GM18499 (cell line): Measurements from ENCODE around the gene SLC39A12.

Experiments used
- ATAC-seq: cut with Tn5 transposase; IDR thresholded peaks from one replicate; pipeline ENCODE4 v1.9.1; 2021; ENCODE audit warnings: moderate number of reproducible peaks; ENCODE audit not compliant: insufficient read depth, unreplicated experiment

The SLC39A12 gene

DNA sequence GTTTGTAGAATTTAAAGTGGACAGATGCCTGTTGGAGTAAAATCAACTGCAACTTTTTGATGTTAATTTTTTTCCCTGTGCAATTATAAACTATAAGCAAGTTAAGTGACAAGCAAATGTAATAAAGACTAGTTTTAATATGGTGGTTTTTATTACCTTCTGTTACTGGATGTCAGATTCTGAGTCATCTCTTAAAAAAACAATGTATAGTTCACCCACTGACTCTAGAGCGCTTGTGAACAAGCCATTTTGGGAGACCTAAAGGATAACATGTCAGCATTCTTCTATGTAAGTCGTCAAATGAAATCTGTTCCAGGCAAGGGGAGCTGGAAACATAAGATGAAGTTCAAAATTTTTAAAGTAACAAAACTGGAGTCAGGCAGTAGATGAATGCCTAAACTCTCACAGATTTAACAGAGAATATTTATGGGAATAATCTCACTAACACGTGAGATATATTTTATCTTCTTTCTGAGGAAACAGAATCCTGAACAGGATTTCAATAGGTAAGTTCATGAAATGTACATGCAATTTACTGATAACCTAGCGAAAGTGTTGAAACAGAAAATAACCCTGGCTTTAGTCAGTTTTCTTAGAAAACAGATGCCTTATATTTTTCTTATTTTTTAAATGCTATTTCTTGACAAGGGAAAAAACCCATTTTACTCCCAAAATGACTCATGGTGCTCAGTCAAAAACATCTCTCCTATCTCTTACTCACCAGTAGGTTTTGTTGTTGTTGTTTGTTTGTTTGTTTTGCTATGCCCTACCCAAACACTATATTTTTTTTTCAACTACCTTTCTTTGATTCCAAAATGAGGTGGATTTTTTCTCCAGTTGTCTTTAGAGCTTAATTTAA lies 91.7 kb downstream of the SLC39A12 start:
- ATAC-seq = no peak

GRCh38 chr10:18044976-18045720 lies 93.4 kb downstream of the SLC39A12 start:
- ATAC-seq = no peak

DNA sequence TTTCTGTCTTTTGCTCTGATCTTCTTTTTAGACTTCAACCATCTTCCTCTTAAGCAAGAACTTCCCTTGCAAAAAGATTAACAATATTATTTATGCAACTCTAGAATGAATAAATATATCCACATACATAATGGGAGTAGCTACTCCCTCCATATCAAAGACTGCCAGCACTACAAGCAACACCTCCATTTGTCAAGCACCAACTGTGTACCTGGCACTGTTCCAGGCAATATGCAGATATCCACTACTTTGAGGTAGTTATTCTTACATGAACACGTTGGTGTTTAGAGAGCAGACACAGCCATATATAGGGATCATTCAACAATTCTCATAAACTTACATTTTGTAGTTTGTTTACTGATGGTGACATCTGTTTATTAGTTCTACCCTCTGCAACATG lies 104.9 kb downstream of the SLC39A12 start:
- ATAC-seq = no peak

DNA sequence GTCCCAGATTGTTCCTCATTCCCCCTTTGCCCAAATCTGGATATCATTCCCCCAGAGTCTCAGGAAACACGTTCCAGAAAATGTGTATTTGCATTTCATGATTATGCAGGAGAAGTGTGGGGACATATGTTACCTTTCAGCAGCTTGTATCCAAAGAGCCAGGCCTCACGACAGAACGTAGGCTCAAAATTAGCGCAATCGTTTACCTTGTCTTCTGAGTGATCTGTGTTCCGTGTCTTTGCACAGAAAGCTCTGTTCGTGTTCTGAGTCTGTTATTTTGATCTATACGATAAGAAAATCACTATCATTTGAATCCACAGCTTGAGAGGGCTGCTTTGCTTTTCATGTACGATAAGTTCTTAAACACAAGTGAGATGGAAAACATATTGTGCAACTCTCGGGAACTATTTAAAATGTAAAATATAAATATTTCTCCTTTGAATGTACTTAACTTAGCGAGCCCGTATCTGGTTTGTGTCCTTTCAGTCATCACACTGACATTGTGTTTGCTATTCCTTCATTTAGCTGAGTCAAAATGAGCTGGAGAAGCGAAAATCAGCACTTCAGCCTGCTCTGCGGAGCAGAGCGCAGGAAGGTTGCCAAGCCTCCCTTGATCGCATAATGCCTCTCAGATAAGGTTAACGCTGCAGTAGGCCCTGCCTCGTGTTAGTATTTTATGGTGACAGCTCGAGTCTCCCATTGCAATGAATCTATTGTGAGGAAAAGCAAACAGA lies 108.3 kb downstream of the SLC39A12 start:
- no peak for ATAC-seq

DNA sequence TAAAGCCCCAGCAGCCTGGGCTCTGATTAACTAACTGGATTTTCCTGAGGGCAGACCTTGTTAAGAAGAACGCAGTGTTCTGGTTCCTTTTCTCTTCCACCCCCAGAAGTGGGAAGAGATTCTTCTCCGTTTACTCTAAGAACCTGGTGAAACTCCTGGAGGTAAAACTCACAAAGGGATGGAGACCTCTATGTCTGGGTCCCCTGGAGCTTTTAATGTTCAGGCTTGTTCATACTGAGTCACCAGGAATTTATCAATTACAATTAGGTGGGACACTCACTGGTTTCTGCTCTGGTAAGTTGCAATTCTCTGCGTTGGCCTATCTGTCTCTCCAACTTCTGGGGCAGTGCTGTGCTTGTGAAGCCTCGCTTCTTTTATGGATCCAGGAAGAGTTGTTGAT lies 115.2 kb downstream of the SLC39A12 start:
- ATAC-seq = no peak

GRCh38 chr10:18068401-18068800 lies 116.7 kb downstream of the SLC39A12 start:
- no peak for ATAC-seq

- ATAC-seq = no peak
Measured at GRCh38 chr10:18071591-18071990, 119.9 kb downstream of the SLC39A12 start.

- no peak for ATAC-seq
Measured at GRCh38 chr10:18073314-18073713, 121.6 kb downstream of the SLC39A12 start.

DNA sequence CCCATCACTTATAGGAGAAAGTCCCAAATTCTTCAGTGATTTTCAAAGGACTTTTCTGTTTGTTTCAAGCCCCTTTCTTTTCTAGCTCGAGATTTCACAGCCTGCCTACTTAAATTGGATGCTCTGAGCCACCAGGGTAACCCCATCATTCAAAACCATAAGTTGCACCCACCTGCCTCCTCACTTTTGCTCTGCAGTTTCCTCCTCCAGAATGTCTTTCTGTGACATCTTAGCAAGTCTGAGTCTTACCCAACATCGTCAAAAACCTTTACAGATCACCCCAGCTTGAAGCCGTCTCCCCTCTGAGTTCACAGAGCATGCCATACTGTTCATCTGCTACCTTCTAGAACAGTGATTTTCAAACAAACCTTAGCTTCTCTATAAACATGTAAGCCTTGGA lies 124.2 kb downstream of the SLC39A12 start:
- no peak for ATAC-seq

- no peak for ATAC-seq
Measured at GRCh38 chr10:18079665-18080295, 128.1 kb downstream of the SLC39A12 start.

DNA sequence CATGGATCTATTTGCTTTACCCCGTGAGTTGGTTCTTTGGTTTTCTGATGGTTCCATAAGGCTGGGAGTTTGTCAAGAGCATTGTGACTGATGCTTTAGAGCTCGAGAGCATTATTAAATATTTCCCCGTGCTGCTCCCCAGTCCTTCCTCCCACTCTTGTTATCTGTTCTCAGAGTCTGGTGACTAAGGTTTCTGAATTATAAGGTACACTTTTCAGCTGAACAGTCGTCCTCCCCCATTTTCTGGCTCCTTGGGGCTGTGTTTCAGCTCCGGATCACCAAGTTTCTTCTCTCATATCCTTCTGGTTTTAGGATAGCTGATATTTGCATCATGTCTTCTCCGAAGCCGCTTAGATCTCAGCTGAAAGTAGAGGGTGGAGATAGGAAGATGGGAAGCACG lies 130.7 kb downstream of the SLC39A12 start:
- no peak for ATAC-seq

GRCh38 chr10:18085855-18086254 lies 134.1 kb downstream of the SLC39A12 start:
- ATAC-seq = no peak

DNA sequence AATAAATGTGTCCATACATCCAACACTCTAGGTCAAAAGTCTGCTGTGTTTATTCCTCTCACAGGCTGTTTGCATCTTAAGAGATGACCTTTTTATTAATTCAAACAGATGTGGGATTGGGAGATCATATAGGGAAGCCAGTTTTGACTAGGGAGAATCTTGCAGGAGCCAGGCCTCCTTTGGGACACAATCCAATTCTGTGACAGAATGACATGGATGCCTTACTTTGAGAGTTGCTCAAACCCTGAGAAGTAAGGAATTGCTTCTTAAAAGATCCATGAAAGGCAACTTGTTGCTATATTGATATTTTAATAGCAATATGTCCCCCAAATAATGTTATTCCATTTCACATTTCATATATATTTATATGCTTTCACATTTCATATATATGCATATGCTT lies 135.0 kb downstream of the SLC39A12 start:
- ATAC-seq = no peak

DNA sequence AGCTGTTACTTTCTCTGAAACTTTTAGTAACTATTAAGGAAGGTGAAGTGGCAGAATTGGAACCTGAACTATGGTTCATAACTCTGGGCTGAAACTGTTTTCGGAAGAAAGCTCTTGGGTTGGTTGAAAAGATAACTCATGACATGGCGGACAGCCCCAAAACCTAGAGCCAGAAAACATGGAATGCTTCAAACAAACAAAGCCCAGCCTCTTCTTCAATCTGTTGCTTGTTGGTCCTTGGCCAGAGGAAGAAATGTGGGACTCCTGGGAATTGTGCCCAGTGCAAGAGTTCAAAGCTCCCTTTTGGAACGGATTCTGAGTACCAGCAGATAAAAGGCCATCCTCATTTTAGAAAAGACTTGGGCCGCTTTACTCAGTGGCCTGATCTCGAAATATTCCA lies 135.6 kb downstream of the SLC39A12 start:
- no peak for ATAC-seq
